ENCODE results near the gene AAMP. TPM values are rescaled to one million over a fixed set of nuclear protein-coding genes. Genes with fewer than 3 reads are reported as not detected.

The AAMP gene
- total RNA-seq, 4 donors from 2014 or later, result 97.8 to 163 (median 131) TPM

- H3K27me3 ChIP-seq, result no peaks in the 10 kb centered on the region
- H3K4me3 ChIP-seq, result no peak overlapping the region
- no peak for ATAC-seq
- no peaks in the 10 kb centered on the region for H3K9me3 ChIP-seq
- H3K27ac ChIP-seq, result peak overlapping the region in 3 of 4 donors; percentile 26 to 80 (median 58)
- H3K36me3 ChIP-seq, result peaks cover 0 to 89% of the 10 kb centered on the region in 2 donors
- TF ChIP-seq EP300 (IDR thresholded peaks at IDR 0.05) (no peak), POLR2A (IDR thresholded peaks at IDR 0.05) (no peak), POLR2AphosphoS5 (IDR thresholded peaks at IDR 0.05) (no peak)
- TF ChIP-seq, protein P1, sequence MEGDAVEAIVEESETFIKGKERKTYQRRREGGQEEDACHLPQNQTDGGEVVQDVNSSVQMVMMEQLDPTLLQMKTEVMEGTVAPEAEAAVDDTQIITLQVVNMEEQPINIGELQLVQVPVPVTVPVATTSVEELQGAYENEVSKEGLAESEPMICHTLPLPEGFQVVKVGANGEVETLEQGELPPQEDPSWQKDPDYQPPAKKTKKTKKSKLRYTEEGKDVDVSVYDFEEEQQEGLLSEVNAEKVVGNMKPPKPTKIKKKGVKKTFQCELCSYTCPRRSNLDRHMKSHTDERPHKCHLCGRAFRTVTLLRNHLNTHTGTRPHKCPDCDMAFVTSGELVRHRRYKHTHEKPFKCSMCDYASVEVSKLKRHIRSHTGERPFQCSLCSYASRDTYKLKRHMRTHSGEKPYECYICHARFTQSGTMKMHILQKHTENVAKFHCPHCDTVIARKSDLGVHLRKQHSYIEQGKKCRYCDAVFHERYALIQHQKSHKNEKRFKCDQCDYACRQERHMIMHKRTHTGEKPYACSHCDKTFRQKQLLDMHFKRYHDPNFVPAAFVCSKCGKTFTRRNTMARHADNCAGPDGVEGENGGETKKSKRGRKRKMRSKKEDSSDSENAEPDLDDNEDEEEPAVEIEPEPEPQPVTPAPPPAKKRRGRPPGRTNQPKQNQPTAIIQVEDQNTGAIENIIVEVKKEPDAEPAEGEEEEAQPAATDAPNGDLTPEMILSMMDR (IDR thresholded peaks at IDR 0.05), result no peak
- peaks cover 10 to 71% (median 18%) of the 10 kb centered on the region in 3 donors for H3K4me1 ChIP-seq
- 44 to 60% methylated on average over 2 to 6 of the region's 7 CpGs for WGBS, 2 donors (ENCODE audit: low coverage in 1 of 2)
These were observed 8.0 kb upstream of the AAMP start for GRCh38 chr2:218277921-218278320.

DNA sequence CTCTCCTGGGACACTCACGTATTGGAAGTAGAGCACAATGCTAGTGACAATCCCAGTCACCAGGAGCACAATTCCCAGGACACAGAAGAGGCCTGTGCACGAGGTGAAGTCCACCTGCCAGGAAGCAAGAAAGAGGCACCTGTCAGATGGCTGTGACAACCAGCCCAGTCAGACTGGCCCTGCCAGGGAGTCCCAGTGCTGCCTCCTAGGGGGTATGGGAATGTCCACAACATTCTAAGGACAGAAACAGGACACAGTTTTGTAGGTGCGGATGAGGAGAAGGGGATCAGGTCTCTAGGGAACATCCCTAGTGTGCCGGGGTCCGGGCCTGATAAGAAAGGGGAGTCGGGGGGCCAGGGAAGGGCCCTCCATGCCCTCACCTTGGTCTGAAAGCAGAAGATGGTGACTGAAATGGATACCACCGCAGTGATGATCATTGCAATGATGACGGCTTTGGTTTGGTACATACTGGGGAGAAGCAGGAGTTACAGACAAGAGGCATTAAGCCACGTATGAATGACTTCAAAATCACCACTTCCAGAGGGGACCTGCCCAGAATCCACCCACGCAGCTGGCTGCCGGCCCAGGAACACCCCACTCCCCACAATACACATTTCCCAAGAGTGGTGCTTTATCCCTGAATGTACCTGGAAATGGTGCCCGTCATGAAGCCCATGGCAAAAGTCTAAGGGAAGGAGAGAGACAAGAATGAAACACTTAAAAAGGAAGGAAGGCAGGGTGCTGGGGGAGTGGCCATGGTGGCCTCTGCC is 7.2 kb upstream of the AAMP start:
- Histone ChIP-seq H3K27ac (peak overlapping the region in 3 of 4 donors; percentile 38 to 80 (median 58)), H3K4me3 (no peak overlapping the region), H3K36me3 (peaks cover 0 to 88% of the 10 kb centered on the region in 2 donors), H3K27me3 (no peaks in the 10 kb centered on the region), H3K4me1 (peaks cover 3 to 71% (median 16%) of the 10 kb centered on the region in 3 donors), H3K9me3 (no peaks in the 10 kb centered on the region)
- ATAC-seq, result no peak
- WGBS, 2 donors (ENCODE audit: low coverage in 1 of 2), result 53 to 55% methylated on average over 3 to 5 of the region's 12 CpGs
- TF ChIP-seq EP300 (IDR thresholded peaks at IDR 0.05) (no peak), POLR2AphosphoS5 (IDR thresholded peaks at IDR 0.05) (no peak), POLR2A (IDR thresholded peaks at IDR 0.05) (no peak)
- TF ChIP-seq, protein P1 (IDR thresholded peaks at IDR 0.05), result no peak

DNA sequence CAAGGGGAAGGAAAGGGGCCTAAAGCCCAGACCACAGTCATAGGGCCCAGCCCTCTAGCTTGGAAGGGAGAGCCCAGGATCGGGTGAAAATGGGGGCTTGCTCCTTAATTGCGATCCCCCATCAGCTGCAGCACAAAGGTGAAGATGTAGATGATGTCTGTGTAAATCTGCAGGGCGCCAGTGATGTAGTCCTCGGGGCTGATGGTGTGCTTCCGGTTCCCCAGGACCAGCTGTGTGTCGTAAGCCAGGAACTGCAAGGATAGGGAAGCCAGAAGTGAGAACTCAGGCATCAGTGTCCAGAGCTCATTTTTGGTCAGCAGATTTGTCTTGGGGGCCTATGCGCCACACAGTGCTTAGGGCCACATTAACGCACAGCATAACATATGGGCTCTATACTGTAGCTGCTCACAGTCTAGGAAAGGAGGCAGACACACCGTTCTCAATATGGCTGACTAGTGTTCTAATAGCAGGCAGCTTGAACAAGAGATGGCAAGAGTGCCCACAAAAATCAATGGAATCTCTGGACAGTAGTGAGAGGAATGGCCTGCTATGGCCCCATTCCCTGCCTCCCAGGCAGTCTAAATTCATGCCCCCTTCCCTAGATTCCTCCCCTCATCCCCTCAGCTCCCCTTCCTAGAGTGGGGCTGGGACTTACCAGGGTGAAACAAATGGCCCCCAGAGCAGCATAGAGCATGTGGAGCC is 5.6 kb upstream of the AAMP start:
- H3K27ac ChIP-seq, result peak overlapping the region in 3 of 4 donors; percentile 39 to 80 (median 58)
- H3K36me3 ChIP-seq, result peaks cover 0 to 72% of the 10 kb centered on the region in 2 donors
- no peaks in the 10 kb centered on the region for H3K27me3 ChIP-seq
- 49 to 68% methylated on average over 4 to 5 of the region's 9 CpGs for WGBS, 2 donors (ENCODE audit: low coverage in 1 of 2)
- peaks cover 3 to 72% (median 19%) of the 10 kb centered on the region in 3 donors for H3K4me1 ChIP-seq
- no peaks in the 10 kb centered on the region for H3K9me3 ChIP-seq
- no peak for ATAC-seq
- TF ChIP-seq, protein P1 (IDR thresholded peaks at IDR 0.05), result no peak
- no peak for TF ChIP-seq POLR2A (IDR thresholded peaks at IDR 0.05)
- no peak for TF ChIP-seq POLR2AphosphoS5 (IDR thresholded peaks at IDR 0.05)
- no peak for TF ChIP-seq EP300 (IDR thresholded peaks at IDR 0.05)
- no peak overlapping the region for H3K4me3 ChIP-seq

GRCh38 chr2:218274586-218274985 is 4.6 kb upstream of the AAMP start:
- WGBS, 2 donors (ENCODE audit: low coverage in 1 of 2), result 63% methylated on average over 2 of the region's 4 CpGs; no CpG with 5 or more reads in 1 of the 2 donors
- Histone ChIP-seq H3K27me3 (no peaks in the 10 kb centered on the region), H3K9me3 (no peaks in the 10 kb centered on the region), H3K27ac (peak overlapping the region in 3 of 4 donors; percentile 58 to 80 (median 62)), H3K4me3 (no peak overlapping the region), H3K36me3 (peaks cover 0 to 62% of the 10 kb centered on the region in 2 donors), H3K4me1 (peaks cover 3 to 65% (median 19%) of the 10 kb centered on the region in 3 donors)
- ATAC-seq, result no peak
- TF ChIP-seq POLR2A (IDR thresholded peaks at IDR 0.05) (no peak), EP300 (IDR thresholded peaks at IDR 0.05) (no peak), POLR2AphosphoS5 (IDR thresholded peaks at IDR 0.05) (no peak)
- TF ChIP-seq, protein P1 (IDR thresholded peaks at IDR 0.05), result no peak

All from gastroesophageal sphincter (tissue), 4 donors.